Glutamatergic neuron (in vitro differentiated cells): ENCODE results near the gene CACNG4. TPM values are rescaled to one million over a fixed set of nuclear protein-coding genes. Genes with fewer than 3 reads are reported as not detected.

Experiments used
- DNase-seq: peaks from one replicate; pipeline ENCODE4 v3.0.0; 2022
- H3K27ac Mint-ChIP-seq: one replicate; pipeline ENCODE4 v1.8.0; 2020; ENCODE audit warnings: mild to moderate bottlenecking, mixed read lengths, inconsistent platforms; ENCODE audit not compliant: unreplicated experiment
- H3K27me3 Mint-ChIP-seq: one replicate; pipeline ENCODE4 v1.8.0; 2020; ENCODE audit warnings: mild to moderate bottlenecking, moderate library complexity, mixed read lengths, inconsistent platforms; ENCODE audit not compliant: unreplicated experiment
- H3K36me3 Mint-ChIP-seq: one replicate; pipeline ENCODE4 v1.8.0; 2020; ENCODE audit warnings: mild to moderate bottlenecking, mixed read lengths, inconsistent platforms; ENCODE audit not compliant: unreplicated experiment
- H3K4me1 Mint-ChIP-seq: one replicate; pipeline ENCODE4 v1.8.0; 2020; ENCODE audit warnings: mild to moderate bottlenecking, low read depth, mixed read lengths, inconsistent platforms; ENCODE audit not compliant: unreplicated experiment
- H3K4me3 Mint-ChIP-seq: one replicate; pipeline ENCODE4 v1.8.0; 2020; ENCODE audit warnings: mild to moderate bottlenecking, mixed read lengths, inconsistent platforms; ENCODE audit not compliant: unreplicated experiment
- H3K9me3 Mint-ChIP-seq: one replicate; pipeline ENCODE4 v1.8.0; 2020; ENCODE audit warnings: mild to moderate bottlenecking, moderate library complexity, mixed read lengths, inconsistent platforms; ENCODE audit not compliant: unreplicated experiment
- total RNA-seq: library from RNA; stranded (reverse); fragmentation: NEBNext Ultra II Directional; extraction: Animal tissue kit (Norgen Biotek cat#: 25700); gene quantifications from one replicate; pipeline ENCODE4 v1.2.1, GENCODE V29; 2021; ENCODE audit not compliant: unreplicated experiment
- TF ChIP-seq, protein P1 (sequence below): fragments of 200-600 bp; sonication (generic); IDR thresholded peaks from one replicate; pipeline ENCODE4 v1.5.0; 2021; ENCODE audit not compliant: partially characterized antibody, unreplicated experiment

CACNG4 gene
- total RNA-seq, 1 donor from 2014 or later: 105 TPM

DNA sequence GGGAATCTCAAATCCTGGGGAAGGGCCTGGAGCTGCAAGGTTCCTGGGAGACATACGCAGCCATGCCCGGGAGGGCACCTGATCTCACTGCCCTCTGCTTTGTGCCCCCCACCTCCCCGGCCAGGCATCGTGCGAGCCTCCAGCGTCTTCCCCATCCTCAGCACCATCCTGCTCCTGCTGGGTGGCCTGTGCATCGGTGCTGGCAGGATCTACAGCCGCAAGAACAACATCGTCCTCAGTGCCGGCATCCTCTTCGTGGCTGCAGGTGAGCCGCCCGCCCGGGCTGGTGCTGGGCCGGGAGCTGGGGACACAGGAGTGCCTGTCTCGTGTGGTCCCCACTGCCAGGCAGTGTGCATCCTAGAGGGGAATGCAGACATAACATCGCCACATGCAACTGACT, 60.2 kb downstream of the CACNG4 start:
- Mint-ChIP-seq H3K9me3 (peaks cover 6% of the 10 kb centered on the region), H3K27ac (no peak overlapping the region), H3K4me3 (no peak overlapping the region), H3K27me3 (peaks cover 9% of the 10 kb centered on the region), H3K4me1 (peaks cover 10% of the 10 kb centered on the region), H3K36me3 (no peaks in the 10 kb centered on the region)
- TF ChIP-seq, protein P1, sequence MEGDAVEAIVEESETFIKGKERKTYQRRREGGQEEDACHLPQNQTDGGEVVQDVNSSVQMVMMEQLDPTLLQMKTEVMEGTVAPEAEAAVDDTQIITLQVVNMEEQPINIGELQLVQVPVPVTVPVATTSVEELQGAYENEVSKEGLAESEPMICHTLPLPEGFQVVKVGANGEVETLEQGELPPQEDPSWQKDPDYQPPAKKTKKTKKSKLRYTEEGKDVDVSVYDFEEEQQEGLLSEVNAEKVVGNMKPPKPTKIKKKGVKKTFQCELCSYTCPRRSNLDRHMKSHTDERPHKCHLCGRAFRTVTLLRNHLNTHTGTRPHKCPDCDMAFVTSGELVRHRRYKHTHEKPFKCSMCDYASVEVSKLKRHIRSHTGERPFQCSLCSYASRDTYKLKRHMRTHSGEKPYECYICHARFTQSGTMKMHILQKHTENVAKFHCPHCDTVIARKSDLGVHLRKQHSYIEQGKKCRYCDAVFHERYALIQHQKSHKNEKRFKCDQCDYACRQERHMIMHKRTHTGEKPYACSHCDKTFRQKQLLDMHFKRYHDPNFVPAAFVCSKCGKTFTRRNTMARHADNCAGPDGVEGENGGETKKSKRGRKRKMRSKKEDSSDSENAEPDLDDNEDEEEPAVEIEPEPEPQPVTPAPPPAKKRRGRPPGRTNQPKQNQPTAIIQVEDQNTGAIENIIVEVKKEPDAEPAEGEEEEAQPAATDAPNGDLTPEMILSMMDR: no peak
- no peak for DNase-seq

DNA sequence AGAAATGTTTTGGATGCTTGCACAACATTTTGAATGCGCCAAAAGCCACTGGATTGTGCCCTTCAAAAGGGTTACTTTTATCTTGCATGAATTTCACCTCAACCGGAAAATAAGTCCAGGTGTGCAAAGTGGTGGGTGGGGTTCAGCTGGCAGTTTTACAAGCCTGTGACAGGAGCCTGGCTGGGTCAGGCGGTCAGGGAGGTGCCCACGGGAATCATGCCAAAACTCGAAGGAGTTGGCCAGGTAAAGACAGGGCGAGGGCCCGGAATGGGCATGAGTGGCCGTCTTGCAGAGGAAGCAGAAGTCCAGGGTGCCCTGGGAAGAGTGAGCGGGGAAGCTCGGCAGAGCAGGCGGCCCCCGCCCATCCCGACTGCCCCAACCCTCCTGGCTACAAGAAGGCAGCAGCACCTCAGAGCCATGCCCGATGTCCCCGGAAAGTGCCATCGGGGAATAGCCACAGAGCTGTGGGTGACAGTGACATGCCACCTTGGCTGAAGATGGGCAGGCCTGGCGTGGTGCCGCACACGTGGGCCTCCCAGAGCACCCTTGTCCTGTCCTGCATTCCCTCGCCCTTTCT, 60.8 kb downstream of the CACNG4 start:
- peaks cover 6% of the 10 kb centered on the region for H3K4me1 Mint-ChIP-seq
- no peaks in the 10 kb centered on the region for H3K36me3 Mint-ChIP-seq
- H3K4me3 Mint-ChIP-seq: no peak overlapping the region
- H3K27me3 Mint-ChIP-seq: peaks cover 8% of the 10 kb centered on the region
- TF ChIP-seq, protein P1: no peak
- peaks cover 8% of the 10 kb centered on the region for H3K9me3 Mint-ChIP-seq
- DNase-seq: no peak
- no peak overlapping the region for H3K27ac Mint-ChIP-seq

DNA sequence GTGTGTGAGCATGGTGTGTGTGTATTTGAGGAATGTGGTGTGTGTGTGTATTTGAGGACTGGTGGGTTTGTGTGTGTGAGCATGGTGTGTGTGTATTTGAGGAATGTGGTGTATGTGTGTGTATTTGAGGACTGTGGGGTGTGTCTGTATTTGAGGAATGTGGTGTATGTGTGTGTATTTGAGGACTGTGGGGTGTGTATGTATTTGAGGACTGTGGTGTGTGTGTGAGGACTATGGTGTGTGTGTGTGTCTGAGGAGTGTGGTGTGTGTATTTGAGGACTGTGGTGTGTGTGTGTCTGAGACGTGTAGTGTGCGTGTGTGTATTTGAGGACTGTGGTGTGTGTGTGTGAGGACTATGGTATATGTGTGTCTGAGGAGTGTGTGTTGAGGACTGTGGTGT, 61.8 kb downstream of the CACNG4 start:
- H3K36me3 Mint-ChIP-seq: no peaks in the 10 kb centered on the region
- TF ChIP-seq, protein P1: no peak
- H3K4me1 Mint-ChIP-seq: no peaks in the 10 kb centered on the region
- H3K27me3 Mint-ChIP-seq: peaks cover 8% of the 10 kb centered on the region
- H3K27ac Mint-ChIP-seq: no peak overlapping the region
- no peak overlapping the region for H3K4me3 Mint-ChIP-seq
- DNase-seq: no peak
- H3K9me3 Mint-ChIP-seq: peaks cover 6% of the 10 kb centered on the region

DNA sequence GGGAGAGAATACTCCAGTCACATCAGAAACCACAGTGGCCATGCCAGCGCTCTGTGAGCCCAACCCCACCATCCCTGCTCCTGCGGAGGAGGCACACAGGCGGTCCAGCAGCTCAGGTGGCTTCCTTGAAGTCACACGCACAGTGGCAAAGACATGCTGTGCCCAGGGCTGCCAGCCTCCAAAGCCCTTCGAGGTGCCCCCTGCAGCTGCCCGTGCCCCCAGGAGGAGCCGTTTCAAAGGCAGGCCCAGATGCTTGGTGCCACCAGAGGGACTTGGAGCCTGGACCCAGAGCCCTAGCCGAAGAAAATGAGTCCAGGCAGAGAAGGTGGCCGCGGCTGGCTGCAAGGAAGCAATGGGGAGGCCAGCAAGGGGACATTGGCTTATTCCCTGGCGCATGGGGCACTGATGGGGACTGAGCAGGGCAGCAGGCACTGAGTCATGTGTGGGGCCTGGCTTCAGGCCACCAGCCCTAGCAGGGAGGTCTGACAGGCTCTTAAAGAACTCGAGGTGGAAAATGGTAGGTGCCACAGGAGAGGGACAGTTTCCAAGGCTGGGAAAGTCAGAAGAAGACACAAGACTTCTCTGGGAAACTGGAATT, 62.6 kb downstream of the CACNG4 start:
- TF ChIP-seq, protein P1: no peak
- no peak for DNase-seq
- Mint-ChIP-seq H3K4me1 (no peaks in the 10 kb centered on the region), H3K4me3 (no peak overlapping the region), H3K36me3 (no peaks in the 10 kb centered on the region), H3K27me3 (peaks cover 6% of the 10 kb centered on the region), H3K27ac (no peak overlapping the region), H3K9me3 (peaks cover 6% of the 10 kb centered on the region)

DNA sequence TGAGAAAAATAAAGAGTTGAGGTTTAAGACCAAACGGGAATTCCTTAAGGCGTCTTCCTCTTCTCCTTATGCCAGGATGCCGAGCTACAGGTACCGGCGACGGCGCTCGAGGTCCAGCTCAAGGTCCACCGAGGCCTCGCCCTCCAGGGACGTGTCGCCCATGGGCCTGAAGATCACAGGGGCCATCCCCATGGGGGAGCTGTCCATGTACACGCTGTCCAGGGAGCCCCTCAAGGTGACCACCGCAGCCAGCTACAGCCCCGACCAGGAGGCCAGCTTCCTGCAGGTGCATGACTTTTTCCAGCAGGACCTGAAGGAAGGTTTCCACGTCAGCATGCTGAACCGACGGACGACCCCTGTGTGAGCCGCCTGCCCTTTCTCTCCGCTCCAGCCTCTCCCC, 66.1 kb downstream of the CACNG4 start:
- TF ChIP-seq, protein P1: no peak
- Mint-ChIP-seq H3K27me3 (peaks cover 6% of the 10 kb centered on the region), H3K4me3 (no peak overlapping the region), H3K36me3 (peaks cover 7% of the 10 kb centered on the region), H3K9me3 (peaks cover 11% of the 10 kb centered on the region), H3K27ac (no peak overlapping the region), H3K4me1 (peaks cover 3% of the 10 kb centered on the region)
- no peak for DNase-seq
